K562 (cell line): Measurements from ENCODE around the gene IL20RA. TPM values are rescaled to one million over a fixed set of nuclear protein-coding genes. Genes with fewer than 3 reads are reported as not detected.

Experiments used
- ATAC-seq: fragments of 200-7000 bp; cut with Tn5 transposase; 3 replicates; pipeline ENCODE4 v1.9.1; 2020; ENCODE audit warnings: moderate library complexity
- BruUV-seq: library from RNA; stranded (reverse); fragments of 400-500 nt; replicated peaks from 2 replicates; lab custom pipeline; 2021; lab: Mats Ljungman, UMichigan
- CTCF ChIA-PET: fragments of 300-600 bp; formaldehyde crosslinking; extraction: SDS; loops from one replicate; lab custom pipeline; 2021; ENCODE audit warnings: low intra/inter-chr PET ratio; lab: Yijun Ruan, JAX
- POLR2A ChIA-PET: fragments of 300-600, 350-650 bp; sonication (Branson Sonifier 250); formaldehyde crosslinking; extraction: SDS; loops from one replicate; lab custom pipeline; 2021; ENCODE audit warnings: antibody characterized with exemption, inconsistent platforms; lab: Yijun Ruan, JAX
- DNase-seq, 4 experiments: peaks; one replicate each; pipeline versions ENCODE4 v3.0.0 to v3.0.0-alpha.2; 2011 to 2018; ENCODE audit warnings: low spot score in 3 of 4, mixed read lengths in 3 of 4; ENCODE audit errors: extremely low read depth in 1 of 4
- FAIRE-seq: peaks from 2 replicates; lab custom pipeline; 2011; peaks lifted over from hg19 to GRCh38; lab: Jason Lieb, UNC
- H2AFZ ChIP-seq: 2 replicates; pipeline ENCODE4 v1.6.0; 2011; ENCODE audit warnings: low read depth, low read length, control low read depth, inconsistent platforms
- H3K27ac ChIP-seq: fragments of 200-600 bp; 3 replicates; pipeline ENCODE4 v1.8.0; 2011; ENCODE audit warnings: low read depth, mild to moderate bottlenecking, control low read depth, inconsistent platforms, low read length, moderate library complexity, mixed read lengths; ENCODE audit errors: extremely low read depth
- H3K27me3 ChIP-seq, 2 experiments: fragments of 300-600 bp in 1 of 2; 2 replicates in 1 of 2; 3 replicates in 1 of 2; pipeline versions ENCODE4 v1.6.0 to v1.8.0; 2011; ENCODE audit warnings: inconsistent platforms in 2 of 2, low read length in 2 of 2, mild to moderate bottlenecking in 1 of 2, mixed read lengths in 1 of 2, moderate library complexity in 1 of 2; ENCODE audit not compliant: control insufficient read depth in 2 of 2, insufficient read depth in 2 of 2
- H3K36me3 ChIP-seq: fragments of 300-600 bp; 3 replicates; pipeline ENCODE4 v1.8.0; 2011; ENCODE audit warnings: mild to moderate bottlenecking, low read length, inconsistent platforms; ENCODE audit not compliant: control insufficient read depth, insufficient read depth
- H3K4me1 ChIP-seq, 2 experiments: fragments of 200-600 bp in 1 of 2; replicated peaks in 1 of 2; 2 replicates in 1 of 2; 3 replicates in 1 of 2; pipeline versions ENCODE4 v1.5.1 to v1.8.0; 2011; ENCODE audit warnings: inconsistent platforms in 2 of 2, low read length in 2 of 2, mild to moderate bottlenecking in 1 of 2, mixed read lengths in 1 of 2, moderate library complexity in 1 of 2; ENCODE audit not compliant: control insufficient read depth in 2 of 2, insufficient read depth in 2 of 2
- H3K4me2 ChIP-seq: 2 replicates; pipeline ENCODE4 v1.6.1; 2011; ENCODE audit warnings: low read length, control low read depth, inconsistent platforms, mixed read lengths; ENCODE audit not compliant: insufficient read depth
- H3K4me3 ChIP-seq: fragments of 200-600 bp; sonication (generic), shearing (Covaris generic); 2 replicates; pipeline ENCODE4 v1.5.1; 2016; ENCODE audit warnings: control low read depth, inconsistent platforms
- H3K79me2 ChIP-seq: fragments of 200-600 bp; 3 replicates; pipeline ENCODE4 v1.8.0; 2011; ENCODE audit warnings: low read length, inconsistent platforms; ENCODE audit not compliant: control insufficient read depth, insufficient read depth
- H3K9ac ChIP-seq, 2 experiments: 2 replicates each; pipeline versions ENCODE4 v1.6.0 to v1.6.1; 2011; ENCODE audit warnings: low read depth in 2 of 2, low read length in 2 of 2, control low read depth in 1 of 2, inconsistent platforms in 1 of 2, mild to moderate bottlenecking in 1 of 2, mixed read lengths in 1 of 2; ENCODE audit not compliant: insufficient read depth in 1 of 2
- H3K9me1 ChIP-seq: one replicate; pipeline ENCODE4 v1.6.0; 2011; ENCODE audit warnings: inconsistent platforms, mild to moderate bottlenecking, low read length, moderate library complexity; ENCODE audit not compliant: control insufficient read depth, insufficient read depth
- H3K9me3 ChIP-seq: replicated peaks from 2 replicates; pipeline ENCODE4 v1.5.1; 2011; ENCODE audit warnings: low read depth, low read length, inconsistent platforms; ENCODE audit not compliant: control insufficient read depth, insufficient read depth
- H4K20me1 ChIP-seq: replicated peaks from 2 replicates; pipeline ENCODE4 v1.6.1; 2011; ENCODE audit warnings: low read length, inconsistent platforms, mixed read lengths; ENCODE audit not compliant: control insufficient read depth, insufficient read depth
- ARNT ChIP-seq, 2 experiments: fragments of 450-650 bp; IDR thresholded peaks; 2 replicates each; pipeline ENCODE4 v1.6.1; 2016; ENCODE audit warnings: mild to moderate bottlenecking in 1 of 2
- CREM ChIP-seq: IDR thresholded peaks from 2 replicates; pipeline ENCODE4 v1.6.1; 2014; ENCODE audit warnings: antibody characterized with exemption, low read depth
- ERF ChIP-seq: fragments of 450-650 bp; formaldehyde crosslinking; IDR thresholded peaks from 2 replicates; pipeline ENCODE4 v1.4.0; 2020; ENCODE audit warnings: mild to moderate bottlenecking, mixed read lengths
- FOS ChIP-seq: IDR thresholded peaks from 3 replicates; pipeline ENCODE4 v1.6.1; 2011; ENCODE audit not compliant: insufficient read length; ENCODE audit errors: extremely low read depth
- MBD2 ChIP-seq: sonication (generic); IDR thresholded peaks from 2 replicates; pipeline ENCODE4 v1.6.1; 2016; ENCODE audit warnings: low read depth, borderline replicate concordance
- SRSF9 ChIP-seq: fragments of 200-400 bp; formaldehyde crosslinking; IDR thresholded peaks from 2 replicates; pipeline ENCODE4 v1.6.1; 2017; ENCODE audit warnings: low read depth, low read length, borderline replicate concordance
- TRIM28 ChIP-seq: fragments of 450-650 bp; IDR thresholded peaks from 2 replicates; pipeline ENCODE4 v1.6.1; 2017
- ZBTB9 ChIP-seq: fragments of 450-650 bp; formaldehyde crosslinking; IDR thresholded peaks from 2 replicates; pipeline ENCODE4 v1.4.0; 2020; ENCODE audit warnings: mild to moderate bottlenecking, moderate library complexity
- WGBS: fragments of 100-300 bp; shearing (Covaris generic); methylation state at CpG from one replicate; pipeline ENCODE4 v1.1.6; 2016; ENCODE audit warnings: low coverage, mixed read lengths; ENCODE audit not compliant: insufficient coverage; ENCODE audit errors: missing lambda C conversion rate; 5-methylcytosine and 5-hydroxymethylcytosine counted together
- in situ Hi-C: fragments of 300-500 bp; cut with MboI; formaldehyde crosslinking; loops from 4 replicates; pipeline ENCODE4 v1.15.0; 2018; ENCODE audit warnings: inconsistent platforms, mixed read lengths
- intact Hi-C: fragments of 100-400 bp; cut with micrococcal nuclease; formaldehyde crosslinking; loops from 2 replicates; pipeline ENCODE4 v1.14.2; 2022
- polyA plus RNA-seq, 8 experiments: library from polyadenylated mRNA; depleted of rRNA in 4 of 8; stranded (reverse) in 5 of 8; unstranded in 3 of 8; fragments of >200 nt; fragmentation: Nextera tagmentation in 2 of 8; fragmentation: Illumina TruSeq in 1 of 8; extraction: Ambion mirVana in 2 of 8; extraction: Trizol in 1 of 8; gene quantifications; 2 replicates each; pipeline versions ENCODE4 v1.2.1 to v1.2.3, GENCODE V29; 2011 to 2014; ENCODE audit warnings: inconsistent platforms in 1 of 8, missing spikeins in 1 of 8
- total RNA-seq, 7 experiments: library from RNA; depleted of rRNA in 6 of 7; stranded (reverse); fragments of >200 nt in 6 of 7; fragmentation: Illumina TruSeq in 2 of 7; extraction: Trizol in 2 of 7; gene quantifications; 2 replicates each; pipeline versions ENCODE4 v1.2.1 to v1.2.3, GENCODE V29; 2011 to 2021; ENCODE audit warnings: low replicate concordance in 1 of 7
- TF ChIP-seq, protein P1 (sequence below): fragments of 250-450 bp; sonication (Bioruptor Pico); IDR thresholded peaks from 2 replicates; pipeline ENCODE4 v1.9.0; 2021; ENCODE audit warnings: mild to moderate bottlenecking, inconsistent platforms
- TF ChIP-seq, protein P2 (sequence below): fragments of 450-650 bp; formaldehyde crosslinking; IDR thresholded peaks from 2 replicates; pipeline ENCODE4 v1.4.0; 2022; ENCODE audit warnings: mild to moderate bottlenecking, moderate library complexity

The IL20RA gene
- total and polyA plus RNA-seq, 9 of the 15 experiments (the other 6 are each of a cell fraction or from before 2014, with no cell fraction given): not detected

- DNase-seq: no peak
- FAIRE-seq: no peak
- Histone ChIP-seq H3K9ac (no peak overlapping the region), H3K4me2 (no peak overlapping the region), H3K27me3 (peaks cover 16 to 34% of the 10 kb centered on the region in 2 experiments), H4K20me1 (no peaks in the 10 kb centered on the region), H3K36me3 (no peaks in the 10 kb centered on the region), H3K4me1 (no peaks in the 10 kb centered on the region), H2AFZ (no peak overlapping the region), H3K4me3 (no peak overlapping the region), H3K79me2 (no peaks in the 10 kb centered on the region), H3K9me1 (no peaks in the 10 kb centered on the region), H3K9me3 (no peaks in the 10 kb centered on the region), H3K27ac (no peak overlapping the region)
- intact Hi-C loops (no loop called here), in situ Hi-C loops (no loop called here)
- ChIA-PET CTCF (no interaction called here), POLR2A (no interaction called here)
- no peak for ATAC-seq
- TF ChIP-seq ZBTB9 (CRISPR knock-in tag) (no peak), CREM (no peak), MBD2 (no peak), SRSF9 (no peak), FOS (no peak), ERF (CRISPR knock-in tag) (no peak), ARNT (IDR thresholded peaks at IDR 0.05) (no peak), TRIM28 (no peak)
- TF ChIP-seq, protein P1, sequence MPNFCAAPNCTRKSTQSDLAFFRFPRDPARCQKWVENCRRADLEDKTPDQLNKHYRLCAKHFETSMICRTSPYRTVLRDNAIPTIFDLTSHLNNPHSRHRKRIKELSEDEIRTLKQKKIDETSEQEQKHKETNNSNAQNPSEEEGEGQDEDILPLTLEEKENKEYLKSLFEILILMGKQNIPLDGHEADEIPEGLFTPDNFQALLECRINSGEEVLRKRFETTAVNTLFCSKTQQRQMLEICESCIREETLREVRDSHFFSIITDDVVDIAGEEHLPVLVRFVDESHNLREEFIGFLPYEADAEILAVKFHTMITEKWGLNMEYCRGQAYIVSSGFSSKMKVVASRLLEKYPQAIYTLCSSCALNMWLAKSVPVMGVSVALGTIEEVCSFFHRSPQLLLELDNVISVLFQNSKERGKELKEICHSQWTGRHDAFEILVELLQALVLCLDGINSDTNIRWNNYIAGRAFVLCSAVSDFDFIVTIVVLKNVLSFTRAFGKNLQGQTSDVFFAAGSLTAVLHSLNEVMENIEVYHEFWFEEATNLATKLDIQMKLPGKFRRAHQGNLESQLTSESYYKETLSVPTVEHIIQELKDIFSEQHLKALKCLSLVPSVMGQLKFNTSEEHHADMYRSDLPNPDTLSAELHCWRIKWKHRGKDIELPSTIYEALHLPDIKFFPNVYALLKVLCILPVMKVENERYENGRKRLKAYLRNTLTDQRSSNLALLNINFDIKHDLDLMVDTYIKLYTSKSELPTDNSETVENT (CRISPR knock-in tag): no peak
- TF ChIP-seq, protein P2, sequence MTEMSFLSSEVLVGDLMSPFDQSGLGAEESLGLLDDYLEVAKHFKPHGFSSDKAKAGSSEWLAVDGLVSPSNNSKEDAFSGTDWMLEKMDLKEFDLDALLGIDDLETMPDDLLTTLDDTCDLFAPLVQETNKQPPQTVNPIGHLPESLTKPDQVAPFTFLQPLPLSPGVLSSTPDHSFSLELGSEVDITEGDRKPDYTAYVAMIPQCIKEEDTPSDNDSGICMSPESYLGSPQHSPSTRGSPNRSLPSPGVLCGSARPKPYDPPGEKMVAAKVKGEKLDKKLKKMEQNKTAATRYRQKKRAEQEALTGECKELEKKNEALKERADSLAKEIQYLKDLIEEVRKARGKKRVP (CRISPR knock-in tag): no peak
- 0% methylated on average over 3 of the region's 3 CpGs for WGBS
- BruUV-seq: no TSS peak
Observed at GRCh38 chr6:137002505-137002904, 42.3 kb downstream of the IL20RA start.
